Measurements from ENCODE around the gene RAPSN. TPM values are rescaled to one million over a fixed set of nuclear protein-coding genes. Genes with fewer than 3 reads are reported as not detected.

Gene RAPSN
- total RNA-seq, 1 experiment from 2014 or later, result 2.0 TPM

DNA sequence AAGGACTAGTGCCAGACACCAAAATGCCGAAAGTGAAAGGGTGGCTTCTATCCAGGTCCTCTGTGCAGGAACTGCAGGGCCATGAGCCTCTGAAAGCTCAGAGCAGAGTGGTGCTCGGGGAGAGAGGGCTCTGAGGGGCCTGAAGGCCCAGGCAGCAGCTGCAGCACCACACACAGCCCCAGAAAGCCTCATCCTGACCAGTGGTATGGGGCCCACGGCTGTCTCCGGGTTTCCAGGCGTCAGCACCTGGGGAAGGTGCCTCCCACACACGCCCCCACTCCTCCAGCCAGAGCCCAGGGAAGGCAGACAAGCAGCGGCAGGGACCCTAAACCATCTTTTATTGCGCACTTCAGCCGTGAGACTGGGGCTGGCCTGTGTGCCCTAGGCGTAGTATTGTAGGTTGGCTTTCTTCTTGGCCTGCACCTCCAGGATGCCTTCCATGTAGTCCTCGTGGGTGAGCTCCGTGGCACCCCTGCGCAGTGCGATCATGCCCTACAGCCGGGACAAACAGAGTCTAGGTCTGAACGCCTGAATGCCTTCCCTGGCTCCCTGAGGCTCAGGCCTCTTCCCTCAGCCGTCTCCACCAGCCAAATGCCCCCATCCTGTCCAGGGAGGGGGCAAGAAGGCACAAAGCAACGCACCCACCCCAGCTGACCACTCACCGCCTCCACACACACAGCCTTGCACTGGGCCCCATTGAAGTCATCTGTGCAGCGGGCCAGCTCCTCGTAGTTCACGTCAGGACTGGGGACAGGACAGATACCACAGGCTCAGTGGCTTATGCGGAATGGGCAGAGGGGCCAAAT lies 30.3 kb downstream of the RAPSN start:
- H3K4me1 ChIP-seq, result peaks cover 8% of the 10 kb centered on the region; the same call in 1 of the 2 replicates
- POLR2A ChIA-PET, result no interaction called here
- TF ChIP-seq CTCF (IDR thresholded peaks at IDR 0.05; ENCODE audit: insufficient read depth in 1 of 2, low read depth in 1 of 2, low read length in 1 of 2, severe bottlenecking in 1 of 2, unreplicated experiment in 1 of 2), result no peak
- no peaks in the 10 kb centered on the region for H3K27me3 ChIP-seq (replicated peaks; ENCODE audit: control insufficient read depth, insufficient read depth, low read length)
- no TSS peak for BruUV-seq (replicated peaks)
- H3K9me3 ChIP-seq, result no peaks in the 10 kb centered on the region
- no peak overlapping the region for H3K4me3 ChIP-seq (ENCODE audit: low read depth, low read length)
- intact Hi-C loops (cut with micrococcal nuclease; ENCODE audit: unreplicated experiment), result no loop called here
- Mint-ChIP-seq H3K9me3 (ENCODE audit: unreplicated experiment) (no peaks in the 10 kb centered on the region), H3K36me3 (ENCODE audit: insufficient read depth, unreplicated experiment) (peaks cover 76% of the 10 kb centered on the region), H3K4me3 (ENCODE audit: unreplicated experiment) (no peak overlapping the region), H3K27ac (ENCODE audit: unreplicated experiment) (peak overlapping the region; percentile 20), H3K27me3 (ENCODE audit: insufficient read depth, unreplicated experiment) (no peaks in the 10 kb centered on the region), H3K4me1 (ENCODE audit: low read depth, unreplicated experiment) (peaks cover 11% of the 10 kb centered on the region)
- CTCF ChIA-PET, result no interaction called here
- peaks cover 6% of the 10 kb centered on the region for H3K36me3 ChIP-seq (ENCODE audit: control insufficient read depth, insufficient read depth, low read length)
- DNase-seq, result no peak

DNA sequence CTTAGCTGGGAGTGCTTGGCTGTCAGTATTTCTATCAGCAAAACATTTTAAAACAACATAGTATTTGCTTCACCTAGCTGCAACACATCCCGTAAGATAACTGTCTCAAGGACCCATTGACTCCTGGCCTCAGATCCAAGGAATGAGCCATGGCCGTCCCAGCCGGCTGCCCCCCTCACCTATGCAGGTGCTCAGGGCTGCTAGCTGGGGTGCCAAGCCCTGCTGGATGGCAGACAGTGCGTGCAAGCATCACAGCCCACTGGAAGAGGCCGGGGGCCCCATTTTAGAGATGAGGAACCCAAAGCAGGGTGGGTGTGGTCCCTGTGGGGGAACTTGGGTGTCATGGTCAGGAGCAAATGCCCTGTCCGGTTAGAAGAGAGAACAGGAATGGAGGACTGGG lies 31.2 kb downstream of the RAPSN start:
- POLR2A ChIA-PET, result no interaction called here
- peaks cover 3% of the 10 kb centered on the region for H3K36me3 ChIP-seq (ENCODE audit: control insufficient read depth, insufficient read depth, low read length)
- no peaks in the 10 kb centered on the region for H3K27me3 ChIP-seq (replicated peaks; ENCODE audit: control insufficient read depth, insufficient read depth, low read length)
- CTCF ChIA-PET, result interaction anchor here (0.5 kb wide), 1 partner anchor 36 kb away, joined by 3 read pairs; no protein-coding TSS in a partner anchor
- H3K9me3 Mint-ChIP-seq (ENCODE audit: unreplicated experiment), result no peaks in the 10 kb centered on the region
- no peak overlapping the region for H3K4me3 ChIP-seq (ENCODE audit: low read depth, low read length)
- H3K36me3 Mint-ChIP-seq (ENCODE audit: insufficient read depth, unreplicated experiment), result peaks cover 73% of the 10 kb centered on the region
- TF ChIP-seq CTCF (IDR thresholded peaks at IDR 0.05; ENCODE audit: insufficient read depth in 1 of 2, low read depth in 1 of 2, low read length in 1 of 2, severe bottlenecking in 1 of 2, unreplicated experiment in 1 of 2), result no peak
- H3K27me3 Mint-ChIP-seq (ENCODE audit: insufficient read depth, unreplicated experiment), result no peaks in the 10 kb centered on the region
- BruUV-seq (replicated peaks), result no TSS peak
- H3K9me3 ChIP-seq, result no peaks in the 10 kb centered on the region
- H3K4me1 Mint-ChIP-seq (ENCODE audit: low read depth, unreplicated experiment), result peaks cover 11% of the 10 kb centered on the region
- H3K4me1 ChIP-seq, result peaks cover 8% of the 10 kb centered on the region; the same call in 1 of the 2 replicates
- peak overlapping the region; percentile 20 for H3K27ac Mint-ChIP-seq (ENCODE audit: unreplicated experiment)
- intact Hi-C loops (cut with micrococcal nuclease; ENCODE audit: unreplicated experiment), result no loop called here
- no peak for DNase-seq
- H3K4me3 Mint-ChIP-seq (ENCODE audit: unreplicated experiment), result no peak overlapping the region

- Mint-ChIP-seq H3K4me3 (ENCODE audit: unreplicated experiment) (no peak overlapping the region), H3K27me3 (ENCODE audit: insufficient read depth, unreplicated experiment) (no peaks in the 10 kb centered on the region), H3K36me3 (ENCODE audit: insufficient read depth, unreplicated experiment) (peaks cover 58% of the 10 kb centered on the region), H3K4me1 (ENCODE audit: low read depth, unreplicated experiment) (peaks cover 11% of the 10 kb centered on the region), H3K27ac (ENCODE audit: unreplicated experiment) (peak overlapping the region; percentile 67), H3K9me3 (ENCODE audit: unreplicated experiment) (no peaks in the 10 kb centered on the region)
- Histone ChIP-seq H3K4me3 (ENCODE audit: low read depth, low read length) (no peak overlapping the region), H3K4me1 (peaks cover 8% of the 10 kb centered on the region; the same call in 1 of the 2 replicates), H3K36me3 (ENCODE audit: control insufficient read depth, insufficient read depth, low read length) (no peaks in the 10 kb centered on the region; the same call in none of the 2 replicates), H3K27me3 (replicated peaks; ENCODE audit: control insufficient read depth, insufficient read depth, low read length) (no peaks in the 10 kb centered on the region), H3K9me3 (no peaks in the 10 kb centered on the region)
- intact Hi-C loops (cut with micrococcal nuclease; ENCODE audit: unreplicated experiment), result no loop called here
- TSS peak; percentile 8 for BruUV-seq (replicated peaks)
- ChIA-PET POLR2A (interaction anchor here (1.0 kb wide), 1 partner anchor 11 kb away, joined by 3 read pairs; the partner anchor contains the start of gene PSMC3), CTCF (interaction anchor here (1.0 kb wide), 1 partner anchor 38 kb away, joined by 3 read pairs; no protein-coding TSS in a partner anchor)
- no peak for DNase-seq
- no peak for TF ChIP-seq CTCF (IDR thresholded peaks at IDR 0.05; ENCODE audit: insufficient read depth in 1 of 2, low read depth in 1 of 2, low read length in 1 of 2, severe bottlenecking in 1 of 2, unreplicated experiment in 1 of 2)
Observed at GRCh38 chr11:47415949-47416472, 32.9 kb downstream of the RAPSN start.

All from Caco-2 (cell line).